Esophagus muscularis mucosa (tissue), 4 donors: ENCODE data around the gene CALD1. TPM values are rescaled to one million over a fixed set of nuclear protein-coding genes. Genes with fewer than 3 reads are reported as not detected.

ENCODE experiments used
- DNase-seq: peaks from one replicate; pipeline ENCODE4 v3.0.0-alpha.2; 2017; ENCODE audit errors: extremely low spot score
- H3K27ac ChIP-seq, 4 donors: fragments of 200-600 bp; sonication (generic); replicated peaks in 1 of 4; 1 replicate in 3 of 4; 2 replicates in 1 of 4; pipeline ENCODE4 v1.5.1; 2016 to 2019; ENCODE audit warnings: mild to moderate bottlenecking in 1 of 4
- H3K27me3 ChIP-seq, 4 donors: fragments of 200-600 bp; sonication (generic); one replicate each; pipeline versions ENCODE4 v1.5.1 to v1.6.0; 2016 to 2019
- H3K36me3 ChIP-seq, 4 donors: fragments of 200-600 bp; sonication (generic); one replicate each; pipeline ENCODE4 v1.5.1; 2016 to 2019
- H3K4me1 ChIP-seq, 4 donors: fragments of 200-600 bp; sonication (generic); one replicate each; pipeline ENCODE4 v1.5.1; 2016 to 2019
- H3K4me3 ChIP-seq, 4 donors: fragments of 200-600 bp; sonication (generic); 1 replicate in 2 of 4; 2 replicates in 2 of 4; pipeline ENCODE4 v1.5.1; 2016 to 2019; ENCODE audit warnings: mild to moderate bottlenecking in 4 of 4, moderate library complexity in 1 of 4
- H3K9me3 ChIP-seq, 4 donors: fragments of 200-600 bp; sonication (generic); 1 replicate in 3 of 4; 2 replicates in 1 of 4; pipeline ENCODE4 v1.5.1; 2016 to 2019
- EP300 ChIP-seq: sonication (generic); formaldehyde crosslinking; IDR thresholded peaks from one replicate; pipeline ENCODE4 v1.6.1; 2017; ENCODE audit warnings: antibody characterized with exemption
- POLR2A ChIP-seq: fragments of 450-650 bp; IDR thresholded peaks from one replicate; pipeline ENCODE4 v1.6.1; 2017; ENCODE audit warnings: antibody characterized with exemption, moderate library complexity, mild to moderate bottlenecking, low read depth
- POLR2AphosphoS5 ChIP-seq, 2 donors: sonication (generic); formaldehyde crosslinking; IDR thresholded peaks; one replicate each; pipeline ENCODE4 v1.6.1; 2017; ENCODE audit warnings: antibody characterized with exemption in 2 of 2
- WGBS: methylation state at CpG from one replicate; pipeline ENCODE4 v1.1.5; 2018; 5-methylcytosine and 5-hydroxymethylcytosine counted together
- intact Hi-C: fragments of 100-400 bp; cut with DNase I; formaldehyde crosslinking; loops from one replicate; pipeline ENCODE4 v1.15.1; 2023
- total RNA-seq, 4 donors: library from RNA; depleted of rRNA; stranded (reverse); fragments of >200 nt; gene quantifications; one replicate each; pipeline versions ENCODE4 v1.1.0 to v1.2.1, GENCODE V29; 2016
- TF ChIP-seq, protein P1 (sequence below), 3 experiments: fragments of 200-600 bp in 2 of 3; fragments of 450-650 bp in 1 of 3; sonication (generic) in 2 of 3; IDR thresholded peaks; one replicate each; pipeline ENCODE4 v1.5.1; 2017 to 2019; ENCODE audit warnings: antibody characterized with exemption in 3 of 3, mild to moderate bottlenecking in 2 of 3, moderate library complexity in 1 of 3

CALD1 gene, protein sequence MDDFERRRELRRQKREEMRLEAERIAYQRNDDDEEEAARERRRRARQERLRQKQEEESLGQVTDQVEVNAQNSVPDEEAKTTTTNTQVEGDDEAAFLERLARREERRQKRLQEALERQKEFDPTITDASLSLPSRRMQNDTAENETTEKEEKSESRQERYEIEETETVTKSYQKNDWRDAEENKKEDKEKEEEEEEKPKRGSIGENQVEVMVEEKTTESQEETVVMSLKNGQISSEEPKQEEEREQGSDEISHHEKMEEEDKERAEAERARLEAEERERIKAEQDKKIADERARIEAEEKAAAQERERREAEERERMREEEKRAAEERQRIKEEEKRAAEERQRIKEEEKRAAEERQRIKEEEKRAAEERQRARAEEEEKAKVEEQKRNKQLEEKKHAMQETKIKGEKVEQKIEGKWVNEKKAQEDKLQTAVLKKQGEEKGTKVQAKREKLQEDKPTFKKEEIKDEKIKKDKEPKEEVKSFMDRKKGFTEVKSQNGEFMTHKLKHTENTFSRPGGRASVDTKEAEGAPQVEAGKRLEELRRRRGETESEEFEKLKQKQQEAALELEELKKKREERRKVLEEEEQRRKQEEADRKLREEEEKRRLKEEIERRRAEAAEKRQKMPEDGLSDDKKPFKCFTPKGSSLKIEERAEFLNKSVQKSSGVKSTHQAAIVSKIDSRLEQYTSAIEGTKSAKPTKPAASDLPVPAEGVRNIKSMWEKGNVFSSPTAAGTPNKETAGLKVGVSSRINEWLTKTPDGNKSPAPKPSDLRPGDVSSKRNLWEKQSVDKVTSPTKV
- 1,000 to 10,000 TPM; 2,057 to 3,140 (median 2,687) TPM for total RNA-seq

DNA sequence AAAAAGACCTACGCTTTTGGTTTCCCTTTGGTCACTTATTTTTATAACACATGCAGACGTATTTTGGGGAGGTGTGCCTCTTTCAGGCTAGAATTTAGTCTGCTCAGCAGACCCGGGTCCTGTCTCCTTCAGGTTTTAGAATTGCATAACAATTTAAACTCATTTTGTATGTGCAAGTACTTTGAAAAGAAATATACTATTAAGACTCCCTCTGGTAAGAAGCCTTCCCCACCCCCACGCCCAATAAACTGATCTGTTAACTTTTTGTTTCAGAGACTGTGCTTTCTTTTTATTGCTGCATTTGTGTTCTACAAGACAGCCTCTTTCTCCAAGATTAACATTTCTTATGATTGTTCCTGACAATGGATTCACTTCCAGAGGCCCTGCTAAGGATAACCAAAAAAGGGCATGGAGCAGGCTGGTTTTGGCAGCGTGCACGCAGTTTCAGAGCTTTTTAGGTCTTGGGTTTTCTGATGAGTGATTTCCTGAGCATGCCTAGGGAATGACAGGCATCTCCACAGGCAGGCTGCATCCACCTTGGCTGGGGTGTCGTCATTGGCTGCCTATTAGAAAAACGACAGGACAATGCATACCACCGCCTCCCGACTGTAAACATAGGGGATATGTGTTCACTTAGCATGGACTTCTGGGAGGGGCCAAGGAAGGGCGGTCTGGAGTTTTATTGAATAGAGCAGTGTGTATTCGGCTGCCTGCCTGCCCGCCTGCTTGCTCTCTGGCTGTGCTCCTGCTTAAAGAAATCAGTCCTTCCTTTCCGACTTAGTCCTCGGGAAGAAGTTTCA is at the start of gene CALD1:
Gene CALD1 (plus strand): TSS at position 694 of the 800 bp plus-strand sequence. CDS start 88,100 bp downstream, outside the sequence.
- H3K9me3 ChIP-seq, result no peaks in the 10 kb centered on the region
- WGBS, result 10% methylated on average over 13 of the region's 15 CpGs
- DNase-seq, result peak; percentile 96
- TF ChIP-seq POLR2A, result peak; percentile 63
- TF ChIP-seq, protein P1, sequence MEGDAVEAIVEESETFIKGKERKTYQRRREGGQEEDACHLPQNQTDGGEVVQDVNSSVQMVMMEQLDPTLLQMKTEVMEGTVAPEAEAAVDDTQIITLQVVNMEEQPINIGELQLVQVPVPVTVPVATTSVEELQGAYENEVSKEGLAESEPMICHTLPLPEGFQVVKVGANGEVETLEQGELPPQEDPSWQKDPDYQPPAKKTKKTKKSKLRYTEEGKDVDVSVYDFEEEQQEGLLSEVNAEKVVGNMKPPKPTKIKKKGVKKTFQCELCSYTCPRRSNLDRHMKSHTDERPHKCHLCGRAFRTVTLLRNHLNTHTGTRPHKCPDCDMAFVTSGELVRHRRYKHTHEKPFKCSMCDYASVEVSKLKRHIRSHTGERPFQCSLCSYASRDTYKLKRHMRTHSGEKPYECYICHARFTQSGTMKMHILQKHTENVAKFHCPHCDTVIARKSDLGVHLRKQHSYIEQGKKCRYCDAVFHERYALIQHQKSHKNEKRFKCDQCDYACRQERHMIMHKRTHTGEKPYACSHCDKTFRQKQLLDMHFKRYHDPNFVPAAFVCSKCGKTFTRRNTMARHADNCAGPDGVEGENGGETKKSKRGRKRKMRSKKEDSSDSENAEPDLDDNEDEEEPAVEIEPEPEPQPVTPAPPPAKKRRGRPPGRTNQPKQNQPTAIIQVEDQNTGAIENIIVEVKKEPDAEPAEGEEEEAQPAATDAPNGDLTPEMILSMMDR (IDR thresholded peaks at IDR 0.05), result peak in 1 of 3 experiments; percentile 9
- peak; percentile 90 for TF ChIP-seq EP300
- peak; percentile 95 to 98 for TF ChIP-seq POLR2AphosphoS5 (IDR thresholded peaks at IDR 0.05)
- peaks cover 0 to 2% (median under 1%) of the 10 kb centered on the region in 4 donors for H3K36me3 ChIP-seq
- peaks cover 19 to 27% (median 22%) of the 10 kb centered on the region in 4 donors for H3K4me1 ChIP-seq
- H3K27me3 ChIP-seq, result no peaks in the 10 kb centered on the region
- intact Hi-C loops, result no loop called here
- H3K4me3 ChIP-seq, result peak within 1 kb of the TSS; percentile 51 to 70 (median 62)
- peak within 1 kb of the TSS; percentile 89 to 95 (median 92) for H3K27ac ChIP-seq

DNA sequence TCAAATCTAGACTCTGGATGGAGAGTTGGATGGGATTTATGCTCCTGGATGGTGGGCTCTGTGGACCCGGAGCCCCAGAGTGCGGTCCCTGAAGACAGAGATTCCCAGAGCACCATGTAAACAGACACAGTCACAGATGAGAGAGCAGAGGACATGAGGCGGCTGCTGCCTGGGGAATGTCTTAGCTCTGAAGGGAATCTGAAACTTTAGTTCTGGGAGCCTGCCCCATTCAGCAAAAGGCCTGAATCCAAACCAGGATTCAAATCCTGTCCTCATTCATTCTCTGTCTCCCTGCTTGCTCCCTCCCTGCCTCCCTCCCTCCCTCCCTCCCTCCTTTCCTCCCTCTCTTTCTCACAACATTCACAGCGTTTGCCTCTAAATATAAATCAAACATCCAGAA is 49.5 kb upstream of the CALD1 start:
- H3K27ac ChIP-seq, result peak overlapping the region; percentile 82 to 85 (median 84)
- WGBS, result 18% methylated on average over 4 of the region's 4 CpGs
- H3K4me3 ChIP-seq, result peak overlapping the region in 3 of 4 donors; percentile 2 to 34 (median 12)
- no peaks in the 10 kb centered on the region for H3K27me3 ChIP-seq
- TF ChIP-seq, protein P1 (IDR thresholded peaks at IDR 0.05), result no peak
- no peak for TF ChIP-seq EP300
- TF ChIP-seq POLR2AphosphoS5 (IDR thresholded peaks at IDR 0.05), result peak in 1 of 2 donors; percentile 16
- TF ChIP-seq POLR2A, result no peak
- no peak for DNase-seq
- peaks cover 23 to 59% (median 57%) of the 10 kb centered on the region in 4 donors for H3K4me1 ChIP-seq
- intact Hi-C loops, result no loop called here
- no peaks in the 10 kb centered on the region for H3K36me3 ChIP-seq
- no peaks in the 10 kb centered on the region for H3K9me3 ChIP-seq

DNA sequence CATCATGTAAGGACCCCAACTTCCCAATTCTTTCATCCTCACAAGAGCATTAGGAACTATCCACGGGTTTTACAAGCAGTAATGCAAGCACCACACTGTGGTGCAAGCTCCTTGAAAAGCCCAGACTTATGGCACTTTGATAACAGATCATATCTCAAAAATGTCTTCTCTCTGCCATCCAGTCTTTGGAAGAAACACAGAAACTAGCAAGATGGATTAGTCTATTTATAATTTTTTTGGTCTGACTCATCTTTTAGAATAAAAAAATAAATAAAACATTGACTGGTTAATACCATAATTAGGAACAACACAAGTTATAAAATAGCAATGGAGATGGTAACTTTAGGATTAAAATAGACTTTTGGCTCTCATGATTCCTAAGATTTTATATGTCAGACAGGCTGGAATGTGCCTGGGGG is 49.0 kb upstream of the CALD1 start:
- intact Hi-C loops, result no loop called here
- Histone ChIP-seq H3K27me3 (no peaks in the 10 kb centered on the region), H3K27ac (peak overlapping the region; percentile 82 to 85 (median 84)), H3K36me3 (no peaks in the 10 kb centered on the region), H3K4me3 (peak overlapping the region in 3 of 4 donors; percentile 2 to 34 (median 12)), H3K9me3 (no peaks in the 10 kb centered on the region), H3K4me1 (peaks cover 23 to 55% (median 54%) of the 10 kb centered on the region in 4 donors)
- DNase-seq, result no peak
- TF ChIP-seq EP300, result no peak
- no peak for TF ChIP-seq POLR2A
- TF ChIP-seq, protein P1 (IDR thresholded peaks at IDR 0.05), result no peak
- peak in 1 of 2 donors; percentile 30 for TF ChIP-seq POLR2AphosphoS5 (IDR thresholded peaks at IDR 0.05)
- 0% methylated on average over 1 of the region's 1 CpG for WGBS

DNA sequence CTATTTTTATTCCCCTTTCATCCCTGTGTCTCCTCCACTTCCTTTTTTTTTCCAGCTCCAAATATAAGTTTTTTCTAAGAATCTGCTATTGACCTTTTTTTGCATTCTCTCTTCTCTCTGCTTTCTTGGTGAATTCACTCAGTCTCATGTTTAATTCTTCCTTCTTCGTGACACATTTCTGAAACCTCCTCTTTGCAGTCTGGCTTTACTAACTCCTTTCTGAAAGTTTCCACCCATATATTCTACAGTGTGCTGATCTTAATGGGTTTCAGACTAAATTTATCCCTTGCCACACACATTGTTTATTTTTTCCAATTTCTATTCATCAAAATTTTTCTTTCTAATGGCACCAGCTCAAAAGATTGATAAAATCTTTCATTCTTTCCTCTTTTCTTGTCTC is 47.8 kb upstream of the CALD1 start:
- Histone ChIP-seq H3K4me3 (no peak overlapping the region), H3K4me1 (peaks cover 23 to 53% (median 51%) of the 10 kb centered on the region in 4 donors), H3K27me3 (no peaks in the 10 kb centered on the region), H3K27ac (peak overlapping the region; percentile 82 to 85 (median 84)), H3K36me3 (no peaks in the 10 kb centered on the region), H3K9me3 (no peaks in the 10 kb centered on the region)
- intact Hi-C loops, result no loop called here
- no peak for DNase-seq
- TF ChIP-seq POLR2A, result no peak
- no peak for TF ChIP-seq POLR2AphosphoS5 (IDR thresholded peaks at IDR 0.05)
- TF ChIP-seq EP300, result no peak
- 60% methylated on average over 1 of the region's 1 CpG for WGBS
